Mesenchymal stem cell (in vitro differentiated cells and primary cell): ENCODE data around the gene CATSPERD.

ENCODE experiments used
- DNase-seq: peaks from one replicate; pipeline ENCODE4 v3.0.0-alpha.2; 2013
- H2AFZ ChIP-seq: one replicate; pipeline ENCODE4 v1.6.1; 2013; ENCODE audit warnings: low read depth, mild to moderate bottlenecking, control low read depth, inconsistent platforms, low read length, moderate library complexity
- H2AK5ac ChIP-seq: 2 replicates; pipeline ENCODE4 v1.6.1; 2013; ENCODE audit warnings: low read length, moderate library complexity, mild to moderate bottlenecking, inconsistent platforms; ENCODE audit not compliant: severe bottlenecking
- H2BK120ac ChIP-seq: one replicate; pipeline ENCODE4 v1.6.1; 2013; ENCODE audit warnings: low read depth, mild to moderate bottlenecking, inconsistent platforms, low read length, moderate library complexity
- H2BK12ac ChIP-seq, 2 experiments: one replicate each; pipeline ENCODE4 v1.6.1; 2013; ENCODE audit warnings: inconsistent platforms in 2 of 2, low read length in 2 of 2, mild to moderate bottlenecking in 2 of 2, moderate library complexity in 2 of 2, control low read depth in 1 of 2
- H2BK15ac ChIP-seq: one replicate; pipeline ENCODE4 v1.6.1; 2013; ENCODE audit warnings: mild to moderate bottlenecking, low read depth, inconsistent platforms; ENCODE audit not compliant: poor library complexity, severe bottlenecking
- H2BK5ac ChIP-seq: 2 replicates; pipeline ENCODE4 v1.6.1; 2013; ENCODE audit warnings: low read depth, mild to moderate bottlenecking, low read length, control low read depth, inconsistent platforms; ENCODE audit not compliant: poor library complexity, severe bottlenecking
- H3K14ac ChIP-seq, 2 experiments: one replicate each; pipeline ENCODE4 v1.6.1; 2013; ENCODE audit warnings: inconsistent platforms in 2 of 2, low read length in 2 of 2, control low read depth in 1 of 2, mild to moderate bottlenecking in 1 of 2, moderate library complexity in 1 of 2
- H3K18ac ChIP-seq, 2 experiments: one replicate each; pipeline ENCODE4 v1.6.1; 2013; ENCODE audit warnings: inconsistent platforms in 2 of 2, low read length in 2 of 2, control low read depth in 1 of 2, low read depth in 1 of 2, mild to moderate bottlenecking in 1 of 2
- H3K23ac ChIP-seq, 2 experiments: one replicate each; pipeline ENCODE4 v1.6.1; 2013; ENCODE audit warnings: inconsistent platforms in 2 of 2, low read length in 2 of 2, mild to moderate bottlenecking in 2 of 2, moderate library complexity in 2 of 2, control low read depth in 1 of 2
- H3K27ac ChIP-seq: 2 replicates; pipeline ENCODE4 v1.5.1; 2013; ENCODE audit warnings: mild to moderate bottlenecking, moderate library complexity, low read length, control low read depth, inconsistent platforms; ENCODE audit not compliant: poor library complexity, severe bottlenecking
- H3K27me3 ChIP-seq, 2 experiments: 2 replicates each; pipeline versions ENCODE4 v1.6.1 to v1.7.0; 2013; ENCODE audit warnings: low read length in 2 of 2, mild to moderate bottlenecking in 2 of 2, moderate library complexity in 2 of 2, control low read depth in 1 of 2, inconsistent platforms in 1 of 2; ENCODE audit not compliant: control insufficient read depth in 1 of 2, insufficient read depth in 1 of 2
- H3K36me3 ChIP-seq, 2 experiments: 2 replicates each; pipeline versions ENCODE4 v1.6.1 to v1.7.0; 2013; ENCODE audit warnings: low read length in 2 of 2, control low read depth in 1 of 2, inconsistent platforms in 1 of 2, low read depth in 1 of 2, mild to moderate bottlenecking in 1 of 2; ENCODE audit not compliant: insufficient read depth in 2 of 2, control insufficient read depth in 1 of 2
- H3K4ac ChIP-seq, 2 experiments: one replicate each; pipeline ENCODE4 v1.6.1; 2013; ENCODE audit warnings: inconsistent platforms in 2 of 2, low read length in 2 of 2, mild to moderate bottlenecking in 2 of 2, moderate library complexity in 2 of 2, control low read depth in 1 of 2, low read depth in 1 of 2
- H3K4me1 ChIP-seq: 2 replicates; pipeline ENCODE4 v1.6.1; 2013; ENCODE audit warnings: low read depth, low read length, control low read depth; ENCODE audit not compliant: control insufficient read depth, insufficient read depth
- H3K4me2 ChIP-seq: 2 replicates; pipeline ENCODE4 v1.6.1; 2013; ENCODE audit warnings: low read length, mild to moderate bottlenecking, inconsistent platforms; ENCODE audit not compliant: poor library complexity, severe bottlenecking
- H3K4me3 ChIP-seq, 2 experiments: 2 replicates each; pipeline versions ENCODE4 v1.5.1 to v1.7.0; 2013; ENCODE audit warnings: low read length in 2 of 2, mild to moderate bottlenecking in 2 of 2, control low read depth in 1 of 2, low read depth in 1 of 2; ENCODE audit not compliant: insufficient read depth in 1 of 2
- H3K79me1 ChIP-seq: replicated peaks from 2 replicates; pipeline ENCODE4 v1.6.1; 2013; ENCODE audit warnings: mild to moderate bottlenecking, control low read depth, low read length, inconsistent platforms; ENCODE audit not compliant: poor library complexity, severe bottlenecking
- H3K9ac ChIP-seq: 2 replicates; pipeline ENCODE4 v1.7.0; 2013; ENCODE audit warnings: mild to moderate bottlenecking, low read length, moderate library complexity
- H3K9me3 ChIP-seq: 2 replicates; pipeline ENCODE4 v1.7.0; 2013; ENCODE audit warnings: mild to moderate bottlenecking, low read length; ENCODE audit not compliant: control insufficient read depth
- H4K8ac ChIP-seq: one replicate; pipeline ENCODE4 v1.6.1; 2013; ENCODE audit warnings: inconsistent platforms, mild to moderate bottlenecking, low read length, moderate library complexity
- H4K91ac ChIP-seq: one replicate; pipeline ENCODE4 v1.6.1; 2013; ENCODE audit warnings: mild to moderate bottlenecking, low read length, inconsistent platforms
- WGBS: methylation state at CpG from one replicate; pipeline ENCODE4 v1.1.7; 2013; ENCODE audit warnings: mixed read lengths; 5-methylcytosine and 5-hydroxymethylcytosine counted together

CATSPERD gene

GRCh38 chr19:5817218-5817617, 96.8 kb downstream of the CATSPERD start:
- no peak overlapping the region for H2BK120ac ChIP-seq
- H3K4me2 ChIP-seq, result no peak overlapping the region
- H3K9me3 ChIP-seq, result no peaks in the 10 kb centered on the region
- H2BK12ac ChIP-seq, result peak overlapping the region in 1 of 2 experiments; percentile 52
- no peak overlapping the region for H3K18ac ChIP-seq
- no peak overlapping the region for H3K4ac ChIP-seq
- DNase-seq, result no peak
- no peak overlapping the region for H3K4me3 ChIP-seq
- no peak overlapping the region for H3K27ac ChIP-seq
- no peak overlapping the region for H2AK5ac ChIP-seq
- H4K8ac ChIP-seq, result no peak overlapping the region
- H2AFZ ChIP-seq, result no peak overlapping the region
- no peaks in the 10 kb centered on the region for H3K79me1 ChIP-seq
- no peaks in the 10 kb centered on the region for H3K36me3 ChIP-seq
- H2BK5ac ChIP-seq, result no peak overlapping the region
- no peak overlapping the region for H3K23ac ChIP-seq
- H3K9ac ChIP-seq, result no peak overlapping the region
- peaks cover 12 to 32% of the 10 kb centered on the region in 2 experiments for H3K27me3 ChIP-seq
- H3K14ac ChIP-seq, result no peak overlapping the region
- 95% methylated on average over 2 of the region's 2 CpGs for WGBS
- no peak overlapping the region for H4K91ac ChIP-seq
- no peak overlapping the region for H2BK15ac ChIP-seq
- peaks cover 2% of the 10 kb centered on the region for H3K4me1 ChIP-seq

- Histone ChIP-seq H4K8ac (no peak overlapping the region), H2BK5ac (no peak overlapping the region), H3K4ac (no peak overlapping the region), H3K79me1 (no peaks in the 10 kb centered on the region), H3K18ac (no peak overlapping the region), H2BK12ac (no peak overlapping the region), H3K9ac (no peak overlapping the region), H3K23ac (no peak overlapping the region), H3K14ac (peak overlapping the region in 1 of 2 experiments; percentile 37), H3K27me3 (peaks cover 11 to 35% of the 10 kb centered on the region in 2 experiments), H3K9me3 (no peaks in the 10 kb centered on the region), H4K91ac (peak overlapping the region; percentile 72), H3K36me3 (no peaks in the 10 kb centered on the region), H3K4me1 (peaks cover 2% of the 10 kb centered on the region), H3K27ac (no peak overlapping the region), H2AFZ (no peak overlapping the region), H3K4me3 (peak overlapping the region in 1 of 2 experiments; percentile 23), H2BK120ac (no peak overlapping the region), H2BK15ac (no peak overlapping the region), H3K4me2 (no peak overlapping the region), H2AK5ac (no peak overlapping the region)
- no peak for DNase-seq
- WGBS, result 90% methylated on average over 10 of the region's 10 CpGs
Observed at GRCh38 chr19:5818594-5818993, 98.2 kb downstream of the CATSPERD start.

GRCh38 chr19:5820785-5821184, 100.3 kb downstream of the CATSPERD start:
- H3K79me1 ChIP-seq, result no peaks in the 10 kb centered on the region
- peaks cover 2% of the 10 kb centered on the region for H3K4me1 ChIP-seq
- H3K27me3 ChIP-seq, result peaks cover 0 to 23% of the 10 kb centered on the region in 2 experiments
- no peak overlapping the region for H2AK5ac ChIP-seq
- H2BK12ac ChIP-seq, result no peak overlapping the region
- H3K18ac ChIP-seq, result no peak overlapping the region
- no peak overlapping the region for H3K4me2 ChIP-seq
- no peak for DNase-seq
- H3K23ac ChIP-seq, result no peak overlapping the region
- no peak overlapping the region for H3K4me3 ChIP-seq
- no peaks in the 10 kb centered on the region for H3K9me3 ChIP-seq
- H2BK120ac ChIP-seq, result no peak overlapping the region
- H4K91ac ChIP-seq, result peak overlapping the region; percentile 39
- no peak overlapping the region for H3K27ac ChIP-seq
- WGBS, result 69% methylated on average over 6 of the region's 6 CpGs
- H3K4ac ChIP-seq, result no peak overlapping the region
- no peak overlapping the region for H2AFZ ChIP-seq
- no peaks in the 10 kb centered on the region for H3K36me3 ChIP-seq
- no peak overlapping the region for H3K9ac ChIP-seq
- H2BK15ac ChIP-seq, result no peak overlapping the region
- H3K14ac ChIP-seq, result no peak overlapping the region
- no peak overlapping the region for H2BK5ac ChIP-seq
- no peak overlapping the region for H4K8ac ChIP-seq

GRCh38 chr19:5821521-5822180, 101.2 kb downstream of the CATSPERD start:
- Histone ChIP-seq H3K4ac (no peak overlapping the region), H3K36me3 (no peaks in the 10 kb centered on the region), H2BK5ac (no peak overlapping the region), H3K23ac (no peak overlapping the region), H3K18ac (no peak overlapping the region), H2BK12ac (no peak overlapping the region), H4K91ac (no peak overlapping the region), H4K8ac (no peak overlapping the region), H3K79me1 (no peaks in the 10 kb centered on the region), H3K4me2 (no peak overlapping the region), H2BK15ac (no peak overlapping the region), H3K9me3 (no peaks in the 10 kb centered on the region), H3K27ac (no peak overlapping the region), H3K27me3 (peaks cover 0 to 26% of the 10 kb centered on the region in 2 experiments), H3K9ac (no peak overlapping the region), H3K14ac (no peak overlapping the region), H2AK5ac (no peak overlapping the region), H2BK120ac (no peak overlapping the region), H2AFZ (no peak overlapping the region), H3K4me1 (peaks cover 5% of the 10 kb centered on the region), H3K4me3 (no peak overlapping the region)
- no peak for DNase-seq
- WGBS, result 76% methylated on average over 8 of the region's 8 CpGs
